Ovary (tissue), 3 donors: ENCODE measurements around the gene LGR6.

Experiments used
- CTCF ChIP-seq, 3 donors: fragments of 450-650 bp in 2 of 3; fragments of 200-600 bp in 1 of 3; IDR thresholded peaks; one replicate each; pipeline versions ENCODE4 v1.5.1 to v1.8.0; 2016 to 2022; ENCODE audit warnings: antibody characterized with exemption in 3 of 3, mild to moderate bottlenecking in 1 of 3
- POLR2A ChIP-seq: fragments of 450-650 bp; IDR thresholded peaks from one replicate; pipeline ENCODE4 v1.6.1; 2017; ENCODE audit warnings: antibody characterized with exemption, mild to moderate bottlenecking, moderate library complexity
- donor health status: DM: no; HTN: no; CAD: no.

- TF ChIP-seq CTCF (IDR thresholded peaks at IDR 0.05) (no peak), POLR2A (no peak)
Measured at GRCh38 chr1:202240956-202241355, 47.4 kb downstream of the LGR6 start.
